GM23338 (cell line): Measurements from ENCODE around the gene PHKG2.

Experiments
- CREB1 ChIP-seq: fragments of 250-450 bp; sonication (Bioruptor Pico); IDR thresholded peaks from 2 replicates; pipeline ENCODE4 v1.5.0; 2020; ENCODE audit warnings: low read depth, mild to moderate bottlenecking, moderate library complexity
- EZH2 ChIP-seq: fragments of 200-600 bp; sonication (generic); IDR thresholded peaks from one replicate; pipeline ENCODE4 v1.8.0; 2017; ENCODE audit warnings: antibody characterized with exemption, mild to moderate bottlenecking, low read depth; ENCODE audit not compliant: unreplicated experiment
- EZH2phosphoT487 ChIP-seq: fragments of 200-600 bp; sonication (generic); IDR thresholded peaks from one replicate; pipeline ENCODE4 v1.8.1; 2018; ENCODE audit warnings: antibody characterized with exemption; ENCODE audit not compliant: unreplicated experiment
- JUNB ChIP-seq: IDR thresholded peaks from one replicate; pipeline ENCODE4 v1.6.1; 2016; ENCODE audit warnings: antibody characterized with exemption; ENCODE audit not compliant: unreplicated experiment
- POLR2AphosphoS5 ChIP-seq: IDR thresholded peaks from 2 replicates; pipeline ENCODE4 v1.6.1; 2016; ENCODE audit warnings: antibody characterized with exemption, low read depth
- STAT1 ChIP-seq: IDR thresholded peaks from one replicate; pipeline ENCODE4 v1.6.1; 2016; ENCODE audit warnings: antibody characterized with exemption; ENCODE audit not compliant: unreplicated experiment
- ZNF114 ChIP-seq: fragments of 250-450 bp; sonication (Bioruptor Pico); IDR thresholded peaks from 2 replicates; pipeline ENCODE4 v1.5.0; 2020; ENCODE audit warnings: mild to moderate bottlenecking, moderate library complexity
- TF ChIP-seq, protein P1 (sequence below): IDR thresholded peaks from one replicate; pipeline ENCODE4 v1.6.1; 2018; ENCODE audit warnings: antibody characterized with exemption; ENCODE audit not compliant: unreplicated experiment
- TF ChIP-seq, protein P2 (sequence below), 2 experiments: fragments of 200-600 bp in 1 of 2; sonication (generic) in 1 of 2; conservative IDR thresholded peaks; 2 replicates each; pipeline versions ENCODE4 v1.5.1 to v1.6.1; 2016 to 2017; ENCODE audit warnings: antibody characterized with exemption in 2 of 2, low read depth in 2 of 2, mild to moderate bottlenecking in 2 of 2, moderate library complexity in 1 of 2

DNA sequence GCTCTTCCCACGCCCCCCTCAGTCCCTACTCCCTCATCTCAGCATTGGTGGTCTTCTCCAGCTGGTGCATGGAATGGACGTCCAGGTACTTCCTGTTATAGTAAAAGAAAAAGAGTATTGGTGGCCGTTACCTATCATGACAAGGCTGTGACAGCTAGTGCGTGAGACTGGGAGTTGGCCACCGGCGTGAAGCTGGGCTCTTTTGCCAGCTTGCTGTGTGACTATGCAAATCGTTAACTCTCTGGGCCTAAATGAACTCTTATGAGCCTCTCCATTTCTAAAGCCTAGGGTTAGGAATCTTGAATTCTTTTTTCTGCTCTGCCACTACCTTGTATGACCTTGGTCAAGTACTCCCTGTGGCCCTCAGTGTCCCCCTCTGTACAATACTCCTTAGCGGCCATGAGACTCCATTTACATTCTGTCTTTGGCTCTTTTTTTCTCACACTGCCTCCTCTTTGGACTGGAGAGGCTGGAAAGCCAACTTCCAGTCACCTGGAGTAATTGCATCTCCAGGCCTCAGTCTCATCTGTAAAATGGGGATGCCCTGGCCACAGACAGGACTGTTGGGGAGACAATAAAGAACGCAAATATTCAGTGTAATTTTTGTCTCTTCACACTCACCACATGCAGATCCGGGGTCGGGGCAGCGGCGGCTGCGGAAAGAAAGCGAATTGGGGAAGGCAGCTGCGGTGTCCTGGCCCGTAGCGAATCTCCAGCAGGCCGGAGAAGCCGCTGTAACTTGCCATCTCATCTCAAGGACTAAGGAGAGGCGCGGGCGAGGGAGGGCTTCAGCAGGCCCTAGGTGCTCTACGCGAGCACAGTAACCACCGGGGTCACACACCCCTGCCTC, 12.6 kb downstream of the PHKG2 start:
- TF ChIP-seq, protein P1, sequence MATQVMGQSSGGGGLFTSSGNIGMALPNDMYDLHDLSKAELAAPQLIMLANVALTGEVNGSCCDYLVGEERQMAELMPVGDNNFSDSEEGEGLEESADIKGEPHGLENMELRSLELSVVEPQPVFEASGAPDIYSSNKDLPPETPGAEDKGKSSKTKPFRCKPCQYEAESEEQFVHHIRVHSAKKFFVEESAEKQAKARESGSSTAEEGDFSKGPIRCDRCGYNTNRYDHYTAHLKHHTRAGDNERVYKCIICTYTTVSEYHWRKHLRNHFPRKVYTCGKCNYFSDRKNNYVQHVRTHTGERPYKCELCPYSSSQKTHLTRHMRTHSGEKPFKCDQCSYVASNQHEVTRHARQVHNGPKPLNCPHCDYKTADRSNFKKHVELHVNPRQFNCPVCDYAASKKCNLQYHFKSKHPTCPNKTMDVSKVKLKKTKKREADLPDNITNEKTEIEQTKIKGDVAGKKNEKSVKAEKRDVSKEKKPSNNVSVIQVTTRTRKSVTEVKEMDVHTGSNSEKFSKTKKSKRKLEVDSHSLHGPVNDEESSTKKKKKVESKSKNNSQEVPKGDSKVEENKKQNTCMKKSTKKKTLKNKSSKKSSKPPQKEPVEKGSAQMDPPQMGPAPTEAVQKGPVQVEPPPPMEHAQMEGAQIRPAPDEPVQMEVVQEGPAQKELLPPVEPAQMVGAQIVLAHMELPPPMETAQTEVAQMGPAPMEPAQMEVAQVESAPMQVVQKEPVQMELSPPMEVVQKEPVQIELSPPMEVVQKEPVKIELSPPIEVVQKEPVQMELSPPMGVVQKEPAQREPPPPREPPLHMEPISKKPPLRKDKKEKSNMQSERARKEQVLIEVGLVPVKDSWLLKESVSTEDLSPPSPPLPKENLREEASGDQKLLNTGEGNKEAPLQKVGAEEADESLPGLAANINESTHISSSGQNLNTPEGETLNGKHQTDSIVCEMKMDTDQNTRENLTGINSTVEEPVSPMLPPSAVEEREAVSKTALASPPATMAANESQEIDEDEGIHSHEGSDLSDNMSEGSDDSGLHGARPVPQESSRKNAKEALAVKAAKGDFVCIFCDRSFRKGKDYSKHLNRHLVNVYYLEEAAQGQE: no peak
- TF ChIP-seq, protein P2, sequence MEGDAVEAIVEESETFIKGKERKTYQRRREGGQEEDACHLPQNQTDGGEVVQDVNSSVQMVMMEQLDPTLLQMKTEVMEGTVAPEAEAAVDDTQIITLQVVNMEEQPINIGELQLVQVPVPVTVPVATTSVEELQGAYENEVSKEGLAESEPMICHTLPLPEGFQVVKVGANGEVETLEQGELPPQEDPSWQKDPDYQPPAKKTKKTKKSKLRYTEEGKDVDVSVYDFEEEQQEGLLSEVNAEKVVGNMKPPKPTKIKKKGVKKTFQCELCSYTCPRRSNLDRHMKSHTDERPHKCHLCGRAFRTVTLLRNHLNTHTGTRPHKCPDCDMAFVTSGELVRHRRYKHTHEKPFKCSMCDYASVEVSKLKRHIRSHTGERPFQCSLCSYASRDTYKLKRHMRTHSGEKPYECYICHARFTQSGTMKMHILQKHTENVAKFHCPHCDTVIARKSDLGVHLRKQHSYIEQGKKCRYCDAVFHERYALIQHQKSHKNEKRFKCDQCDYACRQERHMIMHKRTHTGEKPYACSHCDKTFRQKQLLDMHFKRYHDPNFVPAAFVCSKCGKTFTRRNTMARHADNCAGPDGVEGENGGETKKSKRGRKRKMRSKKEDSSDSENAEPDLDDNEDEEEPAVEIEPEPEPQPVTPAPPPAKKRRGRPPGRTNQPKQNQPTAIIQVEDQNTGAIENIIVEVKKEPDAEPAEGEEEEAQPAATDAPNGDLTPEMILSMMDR (conservative IDR thresholded peaks at IDR 0.05; ENCODE audit: low read depth in 2 of 2): no peak
- TF ChIP-seq EZH2 (no peak), EZH2phosphoT487 (no peak), POLR2AphosphoS5 (no peak), ZNF114 (no peak), CREB1 (no peak), STAT1 (no peak), JUNB (no peak)
